H1 (cell line): Measurements from ENCODE around the gene LRRC49. TPM values are rescaled to one million over a fixed set of nuclear protein-coding genes. Genes with fewer than 3 reads are reported as not detected.
A peak's percentile ranks its signal among the peaks of the same experiment; 100 is the strongest.

Experiments
- HDAC2 ChIP-seq, 2 experiments: fragments of 300-600 bp in 1 of 2; sonication (generic) in 1 of 2; IDR thresholded peaks; 2 replicates each; pipeline ENCODE4 v1.6.1; 2011 to 2012; ENCODE audit warnings: low read depth in 2 of 2, low read length in 2 of 2, mild to moderate bottlenecking in 2 of 2, moderate library complexity in 2 of 2, borderline replicate concordance in 1 of 2, inconsistent platforms in 1 of 2
- MAFK ChIP-seq: IDR thresholded peaks from 2 replicates; pipeline ENCODE4 v1.6.1; 2012; ENCODE audit warnings: low read depth, mild to moderate bottlenecking, improper control_type of control experiment, low read length
- RBBP5 ChIP-seq: IDR thresholded peaks from 2 replicates; pipeline ENCODE4 v1.7.1; 2012; ENCODE audit warnings: low read depth, mild to moderate bottlenecking, inconsistent platforms, low read length, moderate library complexity, borderline replicate concordance
- TAF1 ChIP-seq: IDR thresholded peaks from 2 replicates; pipeline ENCODE4 v1.6.1; 2011; ENCODE audit warnings: mild to moderate bottlenecking, low read depth, low read length
- TBP ChIP-seq: IDR thresholded peaks from 2 replicates; pipeline ENCODE4 v1.6.1; 2011; ENCODE audit warnings: low read depth, low read length, improper control_type of control experiment
- polyA plus RNA-seq, 7 experiments: library from polyadenylated mRNA; depleted of rRNA in 3 of 7; stranded (reverse) in 5 of 7; unstranded in 2 of 7; fragments of >200 nt in 5 of 7; fragments of 200-250 nt in 2 of 7; gene quantifications; 1 replicate in 5 of 7; 2 replicates in 1 of 7; 4 replicates in 1 of 7; pipeline versions ENCODE4 v1.2.1 to v1.2.3, GENCODE V29; 2011 to 2013; ENCODE audit warnings: missing spikeins in 2 of 7, mixed read lengths in 2 of 7
- total RNA-seq: library from RNA; stranded (reverse); fragmentation: NEBNext Ultra II Directional; extraction: Animal tissue kit (Norgen Biotek cat#: 25700); gene quantifications from 2 replicates; pipeline ENCODE4 v1.2.1, GENCODE V29; 2021
- TF ChIP-seq, protein P1 (sequence below): IDR thresholded peaks from 2 replicates; pipeline ENCODE4 v1.6.1; 2012; ENCODE audit warnings: low read length, inconsistent platforms

LRRC49 gene
- total and polyA plus RNA-seq, 2 of the 8 experiments (the other 6 are each of a cell fraction or from before 2014, with no cell fraction given), result 5.0 to 10.4 TPM

DNA sequence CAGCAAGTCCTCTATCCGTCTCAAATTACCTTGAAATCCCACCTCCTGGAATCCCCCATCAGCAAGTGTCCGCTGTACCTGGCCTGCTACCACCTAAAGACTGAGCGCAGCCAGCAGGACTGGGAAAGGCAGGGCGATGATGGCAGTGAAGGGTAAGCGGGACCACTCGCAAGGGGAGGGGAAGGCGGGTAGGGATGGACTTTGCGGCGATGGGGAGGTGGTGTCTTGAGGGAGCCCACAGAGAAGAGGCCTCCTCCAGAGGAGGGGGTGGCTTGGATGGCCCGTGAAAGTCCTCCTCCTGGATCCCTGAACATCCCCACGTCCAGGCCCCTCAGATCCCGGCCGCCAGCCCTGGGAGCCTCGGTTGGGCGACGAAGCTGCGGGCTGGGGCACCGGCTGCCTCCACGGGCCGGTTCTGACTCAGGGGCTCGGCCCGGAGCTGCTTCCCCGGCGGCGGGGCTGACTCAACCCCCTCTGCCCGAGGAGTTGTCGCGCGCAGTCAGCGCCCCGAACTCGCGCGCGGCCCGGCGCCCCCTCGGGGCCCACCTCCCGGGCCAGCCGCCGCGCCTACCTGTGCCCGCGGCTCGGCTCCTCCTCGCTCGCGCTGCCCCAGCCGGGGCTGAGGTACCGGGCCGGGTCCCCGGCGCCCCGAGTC lies 39.2 kb upstream of the LRRC49 start (continued):
- TF ChIP-seq, protein P1, sequence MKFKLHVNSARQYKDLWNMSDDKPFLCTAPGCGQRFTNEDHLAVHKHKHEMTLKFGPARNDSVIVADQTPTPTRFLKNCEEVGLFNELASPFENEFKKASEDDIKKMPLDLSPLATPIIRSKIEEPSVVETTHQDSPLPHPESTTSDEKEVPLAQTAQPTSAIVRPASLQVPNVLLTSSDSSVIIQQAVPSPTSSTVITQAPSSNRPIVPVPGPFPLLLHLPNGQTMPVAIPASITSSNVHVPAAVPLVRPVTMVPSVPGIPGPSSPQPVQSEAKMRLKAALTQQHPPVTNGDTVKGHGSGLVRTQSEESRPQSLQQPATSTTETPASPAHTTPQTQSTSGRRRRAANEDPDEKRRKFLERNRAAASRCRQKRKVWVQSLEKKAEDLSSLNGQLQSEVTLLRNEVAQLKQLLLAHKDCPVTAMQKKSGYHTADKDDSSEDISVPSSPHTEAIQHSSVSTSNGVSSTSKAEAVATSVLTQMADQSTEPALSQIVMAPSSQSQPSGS, result no peak
- TF ChIP-seq MAFK (no peak), RBBP5 (peak; percentile 58), TAF1 (peak; percentile 73), HDAC2 (IDR thresholded peaks at IDR 0.05; ENCODE audit: borderline replicate concordance in 1 of 2, low read depth in 2 of 2, low read length in 2 of 2) (no peak), TBP (peak; percentile 70; the same call in 1 of the 2 replicates)
